ENCODE results near the gene LIPA.
"Not testable (repeated sequence)": the region's sequence is repeated elsewhere in the genome, so short reads cannot be mapped to it uniquely, and the experiment has no call there.

LIPA gene

GRCh38 chr10:89252225-89252585 is 630 bp upstream of the LIPA start:
- no peak for DNase-seq (ENCODE audit: low read depth in 2 of 2)
- no peak overlapping the region for H3K4me3 ChIP-seq (replicated peaks in 1 of 2; ENCODE audit: low read depth in 2 of 2, low read length in 2 of 2)
- TF ChIP-seq, protein P1, sequence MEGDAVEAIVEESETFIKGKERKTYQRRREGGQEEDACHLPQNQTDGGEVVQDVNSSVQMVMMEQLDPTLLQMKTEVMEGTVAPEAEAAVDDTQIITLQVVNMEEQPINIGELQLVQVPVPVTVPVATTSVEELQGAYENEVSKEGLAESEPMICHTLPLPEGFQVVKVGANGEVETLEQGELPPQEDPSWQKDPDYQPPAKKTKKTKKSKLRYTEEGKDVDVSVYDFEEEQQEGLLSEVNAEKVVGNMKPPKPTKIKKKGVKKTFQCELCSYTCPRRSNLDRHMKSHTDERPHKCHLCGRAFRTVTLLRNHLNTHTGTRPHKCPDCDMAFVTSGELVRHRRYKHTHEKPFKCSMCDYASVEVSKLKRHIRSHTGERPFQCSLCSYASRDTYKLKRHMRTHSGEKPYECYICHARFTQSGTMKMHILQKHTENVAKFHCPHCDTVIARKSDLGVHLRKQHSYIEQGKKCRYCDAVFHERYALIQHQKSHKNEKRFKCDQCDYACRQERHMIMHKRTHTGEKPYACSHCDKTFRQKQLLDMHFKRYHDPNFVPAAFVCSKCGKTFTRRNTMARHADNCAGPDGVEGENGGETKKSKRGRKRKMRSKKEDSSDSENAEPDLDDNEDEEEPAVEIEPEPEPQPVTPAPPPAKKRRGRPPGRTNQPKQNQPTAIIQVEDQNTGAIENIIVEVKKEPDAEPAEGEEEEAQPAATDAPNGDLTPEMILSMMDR (IDR thresholded peaks at IDR 0.05; ENCODE audit: low read depth, low read length) = no peak

DNA sequence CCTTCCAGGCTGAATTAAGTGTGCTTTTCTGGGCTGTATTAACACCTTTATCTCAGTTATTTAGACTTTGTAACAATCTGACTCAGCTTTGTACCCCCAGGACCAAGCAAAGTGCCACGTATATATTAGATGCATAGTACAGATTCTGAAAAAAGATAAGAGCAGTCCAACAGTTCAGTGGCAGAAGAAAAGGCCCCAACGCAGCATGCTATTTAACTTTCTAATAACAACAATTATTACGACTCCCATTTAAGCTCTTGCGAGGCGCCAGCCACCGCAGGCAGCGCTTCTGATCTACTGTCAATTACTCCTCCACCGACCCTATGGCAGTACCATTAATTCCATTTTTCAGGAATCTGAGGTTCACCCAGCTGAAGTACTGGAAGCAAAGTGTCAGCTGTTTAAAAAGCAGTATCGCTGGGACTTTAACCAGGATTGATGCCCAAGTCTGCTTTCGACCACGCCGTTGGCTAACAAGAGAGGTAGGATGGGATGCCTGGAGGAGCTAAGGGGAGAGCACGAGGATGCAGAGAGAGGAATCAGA is 638 bp downstream of the LIPA start:
- TF ChIP-seq, protein P1 (IDR thresholded peaks at IDR 0.05; ENCODE audit: low read depth, low read length) = no peak
- DNase-seq (ENCODE audit: low read depth in 2 of 2) = no peak
- peak overlapping the region; percentile 86 to 93 for H3K4me3 ChIP-seq (replicated peaks in 1 of 2; ENCODE audit: low read depth in 2 of 2, low read length in 2 of 2)

DNA sequence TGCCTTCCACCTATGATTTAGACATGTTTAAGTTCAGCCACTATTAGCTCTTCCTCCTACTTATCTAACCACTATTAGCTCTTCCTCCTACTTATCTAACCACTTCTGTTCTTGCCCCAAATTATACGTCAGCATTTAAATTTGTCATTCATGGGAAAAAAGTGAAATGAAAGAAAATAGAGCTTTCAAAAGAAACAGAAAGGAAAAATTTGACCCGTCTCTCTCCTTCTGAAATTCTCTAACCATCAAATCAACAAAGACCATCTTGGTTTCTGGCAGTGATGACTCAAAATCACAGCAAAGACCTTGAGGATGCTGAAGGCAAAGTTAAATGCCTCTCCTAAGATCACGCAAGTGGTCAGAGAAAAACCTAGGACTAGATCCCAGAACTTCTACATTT is 2.6 kb downstream of the LIPA start:
- TF ChIP-seq, protein P1 (IDR thresholded peaks at IDR 0.05; ENCODE audit: low read depth, low read length) = no peak
- DNase-seq (ENCODE audit: low read depth in 2 of 2) = no peak
- H3K4me3 ChIP-seq (replicated peaks in 1 of 2; ENCODE audit: low read depth in 2 of 2, low read length in 2 of 2) = no peak overlapping the region

DNA sequence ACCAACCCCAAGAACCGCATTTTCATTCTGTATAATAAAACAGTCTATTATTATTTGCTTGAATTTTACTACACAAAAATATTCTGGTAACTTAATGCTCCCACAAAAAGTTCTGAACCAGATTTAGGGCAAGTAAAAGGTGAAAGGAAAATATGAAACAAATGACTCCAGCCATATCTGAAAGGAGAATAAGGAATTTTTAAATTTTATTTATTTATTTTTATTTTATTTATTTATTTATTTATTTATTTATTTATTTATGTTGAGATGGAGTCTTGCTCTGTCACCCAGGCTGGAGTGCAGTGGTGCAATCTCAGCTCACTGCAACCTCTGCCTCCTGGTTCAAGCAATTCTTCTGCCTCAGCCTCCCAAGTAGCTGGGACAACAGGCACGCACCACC is 4.0 kb downstream of the LIPA start:
- DNase-seq (ENCODE audit: low read depth in 2 of 2); H3K4me3 ChIP-seq (replicated peaks in 1 of 2; ENCODE audit: low read depth in 2 of 2, low read length in 2 of 2): not testable (repeated sequence)

DNA sequence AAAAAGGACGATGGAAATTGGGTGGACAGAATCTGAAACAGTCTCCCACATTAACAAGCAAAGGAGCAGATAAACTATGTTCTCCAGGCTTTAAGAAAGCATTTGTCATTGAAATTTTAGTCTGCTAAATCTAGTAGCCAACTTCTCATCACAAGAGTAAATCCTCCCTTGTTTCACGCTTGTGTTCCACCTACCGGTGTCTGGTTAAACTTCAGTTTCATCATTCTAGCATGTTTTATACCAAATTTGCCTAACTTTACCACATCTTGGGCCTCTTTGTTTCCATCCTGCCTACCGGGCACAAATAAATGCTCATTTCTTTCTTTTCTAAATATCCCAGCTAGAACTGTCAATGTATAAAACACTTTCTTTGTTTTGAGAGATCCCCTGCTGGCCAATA is 5.8 kb downstream of the LIPA start:
- TF ChIP-seq, protein P1 (IDR thresholded peaks at IDR 0.05; ENCODE audit: low read depth, low read length) = no peak
- no peak for DNase-seq (ENCODE audit: low read depth in 2 of 2)
- H3K4me3 ChIP-seq (replicated peaks in 1 of 2; ENCODE audit: low read depth in 2 of 2, low read length in 2 of 2) = no peak overlapping the region

DNA sequence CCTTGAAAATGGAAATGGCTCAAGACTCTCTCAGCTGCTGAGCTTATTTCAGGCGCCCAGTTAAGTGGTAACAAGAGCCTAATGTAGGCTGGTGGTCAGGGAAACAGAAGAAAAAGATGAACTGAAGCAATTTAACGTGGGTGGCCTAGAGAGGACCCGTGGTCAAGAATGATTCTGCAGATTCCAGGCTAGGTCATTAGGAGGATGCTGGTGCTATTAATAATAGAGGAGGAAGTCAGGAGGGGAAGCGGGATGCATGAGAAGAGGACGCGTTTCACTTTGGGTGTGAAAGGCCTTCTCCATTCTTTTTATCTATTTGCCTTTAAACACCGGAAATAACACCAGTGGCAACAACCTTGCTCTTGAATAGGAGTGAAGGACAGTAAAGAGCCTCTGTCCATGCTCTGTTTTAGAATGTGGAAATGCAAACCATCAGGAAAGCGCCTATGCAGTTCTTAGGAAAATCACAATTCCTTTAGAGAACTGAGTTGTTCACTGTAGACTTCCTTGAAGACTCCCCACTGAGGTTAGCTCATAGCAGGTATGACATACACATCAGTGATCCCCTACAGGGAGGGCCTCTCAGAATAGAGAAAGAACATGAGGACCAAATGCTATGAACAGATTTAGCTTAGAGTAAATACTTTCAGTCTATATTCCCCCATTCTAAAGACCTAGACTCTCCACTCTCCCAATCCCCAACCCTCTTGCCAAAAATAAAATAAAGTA is 8.6 kb downstream of the LIPA start:
- no peak overlapping the region for H3K4me3 ChIP-seq (replicated peaks in 1 of 2; ENCODE audit: low read depth in 2 of 2, low read length in 2 of 2)
- TF ChIP-seq, protein P1 (IDR thresholded peaks at IDR 0.05; ENCODE audit: low read depth, low read length) = no peak

DNA sequence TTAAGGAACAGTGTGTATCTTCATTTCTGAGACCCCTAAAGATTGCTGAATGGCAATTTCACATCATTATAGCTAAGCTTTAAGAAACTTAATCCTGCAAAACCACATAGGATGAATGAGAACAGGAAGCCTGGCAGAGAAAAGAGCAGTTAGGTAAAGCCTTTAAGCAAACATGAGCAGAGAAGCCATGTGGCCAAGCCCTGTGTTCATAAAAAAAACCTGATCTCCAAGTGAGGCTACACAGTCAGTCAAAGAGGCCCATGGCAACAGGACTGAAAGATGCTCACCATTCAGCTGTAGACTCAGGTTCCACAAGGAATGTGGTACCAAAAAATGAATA is 9.3 kb downstream of the LIPA start:
- DNase-seq (ENCODE audit: low read depth in 2 of 2) = no peak
- TF ChIP-seq, protein P1 (IDR thresholded peaks at IDR 0.05; ENCODE audit: low read depth, low read length) = no peak
- no peak overlapping the region for H3K4me3 ChIP-seq (replicated peaks in 1 of 2; ENCODE audit: low read depth in 2 of 2, low read length in 2 of 2)

More for the DNA sequence above, 8.6 kb downstream of the LIPA start:
- DNase-seq (ENCODE audit: low read depth in 2 of 2) = no peak
